ENCODE measurements around the gene SMARCE1. TPM values are rescaled to one million over a fixed set of nuclear protein-coding genes. Genes with fewer than 3 reads are reported as not detected.

Gene SMARCE1
- total RNA-seq, 1 donor from 2014 or later: 140 TPM

DNA sequence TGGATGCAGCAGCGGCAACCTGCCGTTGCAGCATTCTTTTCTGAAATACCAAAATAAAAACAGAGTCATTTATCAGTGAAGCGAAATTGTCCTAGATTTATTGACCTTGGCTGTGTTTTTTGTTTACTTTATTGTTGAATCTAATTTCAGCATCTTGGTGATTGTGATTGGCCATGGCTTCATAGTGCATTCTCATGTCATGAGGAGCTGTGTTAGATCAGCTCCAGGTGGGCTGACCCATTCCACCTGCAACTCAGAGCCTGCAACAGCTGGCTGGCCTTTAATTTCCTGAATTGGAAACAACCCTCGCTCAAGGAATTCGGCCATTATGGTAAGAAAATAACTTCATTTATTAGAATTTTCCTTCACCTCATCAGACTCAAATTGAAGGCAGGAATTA lies 39.5 kb upstream of the SMARCE1 start:
- DNase-seq (no peak), ATAC-seq (ENCODE audit: low read depth) (no peak)
- Mint-ChIP-seq H3K27ac (no peak overlapping the region), H3K4me3 (no peak overlapping the region), H3K36me3 (ENCODE audit: low read depth) (no peaks in the 10 kb centered on the region), H3K4me1 (no peaks in the 10 kb centered on the region), H3K27me3 (peaks cover 16% of the 10 kb centered on the region), H3K9me3 (no peaks in the 10 kb centered on the region)
- POLR2A ChIA-PET: no interaction called here
- TF ChIP-seq CTCF (IDR thresholded peaks at IDR 0.05): no peak
- intact Hi-C loops (cut with micrococcal nuclease): no loop called here
- CTCF ChIA-PET: no interaction called here

GRCh38 chr17:40686192-40686591 lies 38.6 kb upstream of the SMARCE1 start:
- no peak for TF ChIP-seq CTCF (IDR thresholded peaks at IDR 0.05)
- POLR2A ChIA-PET: no interaction called here

GRCh38 chr17:40680998-40681397 lies 33.4 kb upstream of the SMARCE1 start:
- POLR2A ChIA-PET: interaction anchor here (0.8 kb wide), 1 partner anchor 34 kb away, joined by 3 read pairs; the partner anchor contains the start of gene SMARCE1
- no peak overlapping the region for H3K4me3 Mint-ChIP-seq
- CTCF ChIA-PET: no interaction called here

More at GRCh38 chr17:40686192-40686591, 38.6 kb upstream of the SMARCE1 start:
- no peak for DNase-seq
- H3K4me3 Mint-ChIP-seq: no peak overlapping the region
- H3K27ac Mint-ChIP-seq: no peak overlapping the region
- peaks cover 20% of the 10 kb centered on the region for H3K27me3 Mint-ChIP-seq
- no peaks in the 10 kb centered on the region for H3K9me3 Mint-ChIP-seq
- no peaks in the 10 kb centered on the region for H3K36me3 Mint-ChIP-seq (ENCODE audit: low read depth)
- intact Hi-C loops (cut with micrococcal nuclease): no loop called here
- CTCF ChIA-PET: no interaction called here
- no peak for ATAC-seq (ENCODE audit: low read depth)
- no peaks in the 10 kb centered on the region for H3K4me1 Mint-ChIP-seq

DNA sequence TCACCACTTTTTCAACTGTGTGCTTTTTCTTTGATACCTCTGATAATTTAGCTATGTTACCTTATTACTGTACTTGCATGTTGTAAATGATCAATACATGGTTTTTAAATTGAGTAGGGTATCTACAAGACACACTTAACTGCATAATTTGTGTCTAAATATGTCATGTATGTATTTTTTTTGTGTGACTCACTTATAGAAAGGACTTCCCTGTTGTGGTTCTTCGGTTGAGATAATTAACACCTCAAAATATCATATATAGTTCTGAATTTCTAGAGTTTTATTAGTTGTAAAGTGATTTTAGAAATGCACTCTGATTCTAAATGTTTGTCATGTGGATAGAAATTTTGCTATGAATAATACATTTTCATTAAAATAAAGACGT lies 31.9 kb upstream of the SMARCE1 start:
- DNase-seq (no peak), ATAC-seq (ENCODE audit: low read depth) (no peak)
- Mint-ChIP-seq H3K9me3 (no peaks in the 10 kb centered on the region), H3K4me1 (no peaks in the 10 kb centered on the region), H3K36me3 (ENCODE audit: low read depth) (no peaks in the 10 kb centered on the region), H3K27ac (no peak overlapping the region), H3K27me3 (peaks cover 54% of the 10 kb centered on the region), H3K4me3 (no peak overlapping the region)
- POLR2A ChIA-PET: no interaction called here
- intact Hi-C loops (cut with micrococcal nuclease): no loop called here
- CTCF ChIA-PET: no interaction called here
- no peak for TF ChIP-seq CTCF (IDR thresholded peaks at IDR 0.05)

More at GRCh38 chr17:40680998-40681397, 33.4 kb upstream of the SMARCE1 start:
- Mint-ChIP-seq H3K4me1 (no peaks in the 10 kb centered on the region), H3K36me3 (ENCODE audit: low read depth) (no peaks in the 10 kb centered on the region), H3K9me3 (no peaks in the 10 kb centered on the region), H3K27ac (no peak overlapping the region), H3K27me3 (peaks cover 46% of the 10 kb centered on the region)
- DNase-seq: no peak
- intact Hi-C loops (cut with micrococcal nuclease): no loop called here
- ATAC-seq (ENCODE audit: low read depth): no peak
- TF ChIP-seq CTCF (IDR thresholded peaks at IDR 0.05): no peak

DNA sequence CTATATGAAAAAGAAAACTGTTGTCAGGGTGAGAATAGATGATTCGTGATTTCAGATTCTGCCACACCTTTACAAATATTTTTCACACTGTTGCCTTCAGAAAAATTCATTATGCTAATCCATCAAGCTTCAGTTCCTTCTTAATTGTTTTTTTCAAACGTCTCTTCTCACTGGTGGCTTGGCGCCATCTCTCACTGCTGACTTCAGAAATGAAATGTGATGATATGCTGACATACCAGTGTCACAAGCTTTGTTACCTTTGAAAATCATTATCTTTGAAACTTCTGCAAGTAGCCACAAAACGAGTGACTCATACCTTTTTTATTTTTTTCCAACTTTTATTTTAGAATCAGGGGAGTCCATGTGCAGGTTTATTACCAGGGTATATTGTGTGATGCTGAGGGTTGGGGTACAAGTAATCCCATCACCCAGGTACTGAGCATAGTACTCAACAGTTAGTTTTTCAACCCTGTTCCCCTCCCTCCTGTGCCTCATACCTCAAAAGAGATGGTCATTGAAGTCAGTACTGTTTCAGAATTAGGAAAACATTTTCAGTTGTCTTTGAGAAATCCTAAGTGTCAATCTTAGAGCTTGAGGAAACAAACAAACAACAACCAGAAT lies 31.4 kb upstream of the SMARCE1 start:
- ATAC-seq (ENCODE audit: low read depth) (no peak), DNase-seq (no peak)
- intact Hi-C loops (cut with micrococcal nuclease): no loop called here
- Mint-ChIP-seq H3K27ac (no peak overlapping the region), H3K4me1 (no peaks in the 10 kb centered on the region), H3K27me3 (peaks cover 51% of the 10 kb centered on the region), H3K36me3 (ENCODE audit: low read depth) (no peaks in the 10 kb centered on the region), H3K9me3 (no peaks in the 10 kb centered on the region), H3K4me3 (no peak overlapping the region)
- ChIA-PET CTCF (no interaction called here), POLR2A (no interaction called here)
- no peak for TF ChIP-seq CTCF (IDR thresholded peaks at IDR 0.05)
